ENCODE data around the gene C10orf105.

DNA sequence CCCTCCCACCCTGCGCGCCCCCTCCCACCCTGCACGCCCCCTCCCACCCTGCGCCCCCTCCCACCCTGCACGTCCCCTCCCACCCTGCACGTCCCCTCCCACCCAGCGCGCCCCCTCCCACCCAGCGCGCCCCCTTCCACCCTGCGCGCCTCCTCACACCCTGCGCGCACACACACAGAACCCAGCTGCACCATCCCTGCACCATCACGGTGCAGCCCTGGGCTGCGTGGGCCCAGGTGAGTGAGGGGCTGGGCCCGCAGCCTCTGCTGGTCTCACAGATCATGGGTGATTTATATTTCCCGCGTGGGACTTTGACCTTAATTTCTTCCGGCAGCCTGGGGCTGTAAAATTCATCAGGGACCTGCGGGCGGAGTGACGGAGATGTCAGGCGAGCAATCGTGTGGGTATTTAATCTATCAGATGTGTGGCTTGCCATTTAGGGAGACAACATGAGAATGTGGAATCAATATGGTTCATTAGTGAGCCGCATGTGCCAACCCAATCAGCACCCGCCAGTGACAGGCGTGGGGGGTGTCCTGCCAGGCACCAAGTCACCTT is 57.7 kb downstream of the C10orf105 start:
- TF ChIP-seq, protein P1, sequence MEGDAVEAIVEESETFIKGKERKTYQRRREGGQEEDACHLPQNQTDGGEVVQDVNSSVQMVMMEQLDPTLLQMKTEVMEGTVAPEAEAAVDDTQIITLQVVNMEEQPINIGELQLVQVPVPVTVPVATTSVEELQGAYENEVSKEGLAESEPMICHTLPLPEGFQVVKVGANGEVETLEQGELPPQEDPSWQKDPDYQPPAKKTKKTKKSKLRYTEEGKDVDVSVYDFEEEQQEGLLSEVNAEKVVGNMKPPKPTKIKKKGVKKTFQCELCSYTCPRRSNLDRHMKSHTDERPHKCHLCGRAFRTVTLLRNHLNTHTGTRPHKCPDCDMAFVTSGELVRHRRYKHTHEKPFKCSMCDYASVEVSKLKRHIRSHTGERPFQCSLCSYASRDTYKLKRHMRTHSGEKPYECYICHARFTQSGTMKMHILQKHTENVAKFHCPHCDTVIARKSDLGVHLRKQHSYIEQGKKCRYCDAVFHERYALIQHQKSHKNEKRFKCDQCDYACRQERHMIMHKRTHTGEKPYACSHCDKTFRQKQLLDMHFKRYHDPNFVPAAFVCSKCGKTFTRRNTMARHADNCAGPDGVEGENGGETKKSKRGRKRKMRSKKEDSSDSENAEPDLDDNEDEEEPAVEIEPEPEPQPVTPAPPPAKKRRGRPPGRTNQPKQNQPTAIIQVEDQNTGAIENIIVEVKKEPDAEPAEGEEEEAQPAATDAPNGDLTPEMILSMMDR (CRISPR knock-in tag; IDR thresholded peaks at IDR 0.05): no peak
- TF ChIP-seq, protein P2, sequence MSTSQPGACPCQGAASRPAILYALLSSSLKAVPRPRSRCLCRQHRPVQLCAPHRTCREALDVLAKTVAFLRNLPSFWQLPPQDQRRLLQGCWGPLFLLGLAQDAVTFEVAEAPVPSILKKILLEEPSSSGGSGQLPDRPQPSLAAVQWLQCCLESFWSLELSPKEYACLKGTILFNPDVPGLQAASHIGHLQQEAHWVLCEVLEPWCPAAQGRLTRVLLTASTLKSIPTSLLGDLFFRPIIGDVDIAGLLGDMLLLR (CRISPR knock-in tag; IDR thresholded peaks at IDR 0.05): no peak
- TF ChIP-seq POLR2A (IDR thresholded peaks at IDR 0.05; ENCODE audit: insufficient read depth in 1 of 2, low read depth in 2 of 2, low read length in 2 of 2): no peak
